ENCODE results near the gene METTL13.

GRCh38 chr1:171819946-171820345 lies 38.5 kb downstream of the METTL13 start:
- TF ChIP-seq CTCF (conservative IDR thresholded peaks at IDR 0.05; ENCODE audit: low read length) = no peak
- no peak for TF ChIP-seq EZH2phosphoT487 (IDR thresholded peaks at IDR 0.05; ENCODE audit: borderline replicate concordance, low read depth, low read length)

All from OCI-LY7 (cell line).